ENCODE data around the gene RBM23.
"Not testable (repeated sequence)": the region's sequence is repeated elsewhere in the genome, so short reads cannot be mapped to it uniquely, and the experiment has no call there.

Gene RBM23

DNA sequence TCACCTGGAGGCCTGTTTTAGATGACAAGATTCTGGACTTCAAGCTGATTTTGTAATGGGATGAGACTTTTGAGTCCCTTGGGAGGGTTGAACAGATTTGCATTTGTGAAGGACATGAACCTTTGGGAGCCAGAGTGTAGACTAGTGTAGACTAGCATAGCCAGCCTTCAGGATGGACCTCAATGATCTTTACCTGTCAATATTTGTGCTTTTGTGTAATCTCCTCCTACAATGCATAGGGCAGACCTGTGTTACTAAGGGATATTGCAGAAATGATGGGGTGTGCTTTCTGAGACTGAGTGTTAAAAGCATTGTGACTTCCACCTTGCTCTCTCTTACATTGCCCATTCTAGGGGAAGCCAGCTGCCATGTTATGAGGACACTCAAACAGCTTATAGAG is 57.3 kb downstream of the RBM23 start:
- DNase-seq = no peak

DNA sequence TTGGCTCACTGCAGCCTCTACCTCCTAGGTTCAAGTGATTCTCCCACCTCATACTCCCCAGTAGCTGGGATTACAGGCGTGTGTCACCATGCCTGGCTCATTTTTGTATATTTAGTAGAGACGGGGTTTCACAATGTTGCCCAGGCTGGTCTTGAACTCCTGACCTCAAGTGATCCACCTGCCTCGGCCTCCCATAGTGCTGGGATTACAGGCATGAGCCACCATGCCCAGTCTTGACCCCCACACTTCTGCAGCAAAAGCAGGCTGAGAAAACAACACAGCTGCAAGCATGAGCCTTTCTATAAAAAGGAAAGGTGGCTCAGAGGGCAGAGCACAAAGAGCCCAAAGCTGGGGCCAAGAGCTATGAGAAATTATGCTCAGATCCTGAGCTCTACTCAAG is 58.6 kb downstream of the RBM23 start:
- not testable (repeated sequence) for DNase-seq

- DNase-seq = no peak
Measured at GRCh38 chr14:22856428-22856827, 62.5 kb downstream of the RBM23 start.

DNA sequence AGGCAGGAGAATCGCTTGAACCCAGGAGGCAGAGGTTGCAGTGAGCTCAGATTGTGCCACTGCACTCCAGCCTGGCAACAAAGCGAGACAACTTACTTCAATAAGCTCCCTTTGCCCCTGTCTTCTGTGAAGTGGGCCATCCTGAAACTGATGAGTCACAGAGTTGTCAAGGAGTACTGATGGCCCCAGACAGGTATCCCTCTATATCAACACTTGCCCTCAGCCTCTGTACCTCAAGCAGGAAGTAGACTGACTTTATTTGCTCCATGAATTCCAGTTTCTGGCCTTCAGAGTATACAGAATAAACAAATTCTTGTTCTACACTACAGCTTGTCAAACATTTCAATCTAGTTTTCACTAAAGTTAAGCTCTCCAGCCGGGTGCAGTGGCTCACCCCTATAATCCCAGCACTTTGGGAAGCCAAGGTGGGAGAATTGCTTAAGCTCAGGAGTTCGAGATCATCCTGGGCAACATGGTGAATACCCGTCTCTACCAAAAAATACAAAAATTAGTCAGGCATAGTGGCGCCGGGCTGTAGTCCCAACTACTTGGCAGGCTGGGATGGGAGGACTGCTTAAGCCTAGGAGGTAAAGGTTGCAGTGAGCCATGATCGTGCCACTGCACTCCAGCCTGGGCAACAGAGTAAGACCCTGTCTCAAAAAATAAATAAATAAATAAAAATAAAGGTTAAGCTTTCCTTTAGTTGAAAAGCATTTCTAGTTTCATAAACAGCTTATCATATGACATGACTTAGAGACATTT is 63.8 kb downstream of the RBM23 start:
- no peak for DNase-seq

DNA sequence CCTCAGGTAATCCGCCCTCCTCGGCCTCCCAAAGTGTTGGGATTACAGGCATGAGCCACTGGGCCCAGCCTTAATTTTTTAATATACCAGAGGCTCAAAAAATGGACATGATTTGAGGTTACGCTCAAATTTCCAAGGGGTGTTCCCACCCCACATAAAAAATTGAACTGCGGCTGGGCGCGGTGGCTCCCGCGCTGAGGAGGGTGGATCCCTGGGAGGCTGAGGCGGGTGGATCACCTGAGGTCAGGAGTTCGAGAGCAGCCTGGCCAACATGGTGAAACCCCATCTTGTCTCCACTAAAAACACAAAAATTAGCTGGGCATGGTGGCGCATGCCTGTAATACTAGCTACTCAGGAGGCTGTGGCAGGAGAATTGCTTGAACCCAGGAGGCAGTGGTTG is 64.7 kb downstream of the RBM23 start:
- not testable (repeated sequence) for DNase-seq

DNA sequence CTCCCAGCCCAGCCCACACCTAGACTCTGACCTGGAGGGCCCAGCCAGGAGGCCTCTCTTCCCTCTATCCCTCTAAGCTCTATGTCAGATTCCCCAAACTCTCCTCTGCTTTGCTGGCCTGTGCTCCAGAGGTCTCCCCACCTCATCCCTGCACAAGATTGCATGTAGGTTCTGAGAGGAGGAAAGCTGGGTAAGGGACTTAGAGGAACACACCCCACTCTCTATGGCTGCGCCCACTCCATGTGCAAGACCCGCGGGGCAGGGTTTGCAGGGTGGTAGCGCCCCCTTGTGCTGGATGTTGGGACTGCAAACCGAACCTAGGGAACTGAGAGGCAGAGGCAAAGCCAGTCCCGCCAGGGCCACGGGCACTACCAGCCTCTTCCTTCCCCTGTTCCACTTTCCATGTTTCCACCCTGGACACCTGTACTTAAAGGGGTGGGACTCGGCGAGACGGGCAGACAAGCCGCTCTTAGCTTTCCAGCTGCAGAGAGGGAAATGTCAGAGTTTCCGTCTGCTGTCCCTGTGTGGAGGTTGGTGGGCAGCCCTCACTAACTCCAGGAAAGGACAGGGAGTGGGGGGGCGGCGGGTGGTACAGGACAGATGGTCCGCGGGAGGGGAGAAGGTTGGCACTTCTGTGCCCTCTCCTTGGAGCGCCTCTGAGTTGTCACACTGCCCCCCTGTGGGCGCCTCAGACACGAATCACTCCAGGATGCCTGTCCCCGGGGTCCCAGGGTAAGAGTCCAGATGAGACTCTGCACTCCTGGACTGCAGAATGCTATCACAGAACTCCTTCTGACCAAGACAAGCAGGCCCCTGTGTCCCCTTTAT is 65.8 kb downstream of the RBM23 start:
- DNase-seq = peak; percentile 88

- no peak for DNase-seq
Measured at GRCh38 chr14:22852599-22852939, 66.4 kb downstream of the RBM23 start.

DNA sequence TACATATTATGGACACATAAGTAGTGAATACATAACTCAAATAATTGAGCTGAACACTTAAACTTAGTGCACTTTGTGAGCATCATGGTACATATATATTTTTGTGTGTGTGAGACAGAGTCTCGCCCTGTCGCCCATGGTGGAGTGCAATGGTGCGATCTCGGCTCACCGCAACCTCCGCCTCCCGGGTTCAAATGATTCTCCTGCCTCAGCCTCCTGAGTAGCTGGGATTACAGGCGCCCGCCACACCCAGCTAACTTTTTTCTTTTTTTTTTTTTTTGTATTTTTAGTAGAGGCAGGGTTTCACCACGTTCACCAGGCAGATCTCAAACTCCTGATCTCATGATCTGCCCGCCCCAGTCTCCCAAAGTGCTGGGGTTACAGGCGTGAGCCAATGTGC is 66.8 kb downstream of the RBM23 start:
- DNase-seq = not testable (repeated sequence)

- DNase-seq = peak; percentile 95
Measured at GRCh38 chr14:22850944-22851764, 67.8 kb downstream of the RBM23 start.

GRCh38 chr14:22849212-22849819 is 69.6 kb downstream of the RBM23 start:
- DNase-seq = no peak

- DNase-seq = peak; percentile 94
Measured at GRCh38 chr14:22848351-22849164, 70.4 kb downstream of the RBM23 start.

DNA sequence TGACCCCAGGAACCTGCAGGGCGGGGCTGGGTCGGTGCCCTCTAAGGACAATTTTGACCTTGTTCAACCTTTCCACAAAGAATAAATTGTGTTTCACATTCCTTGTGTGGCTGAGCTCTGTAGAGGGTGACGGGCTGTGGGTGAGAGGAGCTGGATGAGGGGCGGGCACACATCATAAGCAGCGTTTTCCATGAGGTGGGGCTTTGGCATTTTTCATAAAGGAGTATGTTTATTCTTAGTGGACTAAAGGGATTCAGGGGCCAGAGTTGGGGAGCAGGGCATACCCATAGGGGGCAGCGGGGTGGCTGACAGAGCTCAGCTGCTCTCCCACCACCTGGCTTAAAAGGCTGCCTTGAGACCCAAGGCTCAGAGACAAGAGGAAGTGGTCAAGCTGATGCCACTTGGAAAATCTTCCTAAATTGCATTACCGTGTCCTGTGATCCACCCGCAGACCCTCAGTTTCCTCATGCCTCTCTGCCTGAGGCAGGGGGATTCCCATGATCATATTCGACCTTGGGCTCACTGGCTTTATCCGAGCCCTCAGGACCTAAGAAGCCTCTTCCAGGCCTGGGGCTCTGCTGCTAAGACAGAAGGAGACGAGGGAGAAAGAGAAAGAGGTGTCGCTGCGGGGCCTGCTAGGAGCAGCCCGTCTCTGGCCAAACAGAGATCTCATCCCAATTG is 71.1 kb downstream of the RBM23 start:
- peak; percentile 58 for DNase-seq

DNA sequence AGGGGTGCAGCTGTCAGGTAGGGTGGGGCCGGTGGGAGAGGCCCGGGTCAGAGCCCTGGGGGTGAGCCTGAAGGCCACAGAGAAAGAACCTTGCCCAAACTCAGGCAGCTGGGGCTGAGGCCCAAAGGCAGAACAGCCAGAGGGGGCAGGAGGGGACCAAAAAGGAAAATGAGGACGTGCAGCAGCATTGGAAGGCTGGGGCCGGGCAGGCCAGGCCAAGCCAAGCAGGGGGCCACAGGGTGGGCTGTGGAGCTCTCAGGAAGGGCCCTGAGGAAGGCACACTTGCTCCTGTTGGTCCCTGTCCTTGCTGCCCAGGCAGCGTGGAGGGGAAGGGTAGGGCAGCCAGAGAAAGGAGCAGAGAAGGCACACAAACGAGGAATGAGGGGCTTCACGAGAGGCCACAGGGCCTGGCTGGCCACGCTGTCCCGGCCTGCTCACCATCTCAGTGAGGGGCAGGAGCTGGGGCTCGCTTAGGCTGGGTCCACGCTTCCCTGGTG is 72.1 kb downstream of the RBM23 start:
- no peak for DNase-seq

DNA sequence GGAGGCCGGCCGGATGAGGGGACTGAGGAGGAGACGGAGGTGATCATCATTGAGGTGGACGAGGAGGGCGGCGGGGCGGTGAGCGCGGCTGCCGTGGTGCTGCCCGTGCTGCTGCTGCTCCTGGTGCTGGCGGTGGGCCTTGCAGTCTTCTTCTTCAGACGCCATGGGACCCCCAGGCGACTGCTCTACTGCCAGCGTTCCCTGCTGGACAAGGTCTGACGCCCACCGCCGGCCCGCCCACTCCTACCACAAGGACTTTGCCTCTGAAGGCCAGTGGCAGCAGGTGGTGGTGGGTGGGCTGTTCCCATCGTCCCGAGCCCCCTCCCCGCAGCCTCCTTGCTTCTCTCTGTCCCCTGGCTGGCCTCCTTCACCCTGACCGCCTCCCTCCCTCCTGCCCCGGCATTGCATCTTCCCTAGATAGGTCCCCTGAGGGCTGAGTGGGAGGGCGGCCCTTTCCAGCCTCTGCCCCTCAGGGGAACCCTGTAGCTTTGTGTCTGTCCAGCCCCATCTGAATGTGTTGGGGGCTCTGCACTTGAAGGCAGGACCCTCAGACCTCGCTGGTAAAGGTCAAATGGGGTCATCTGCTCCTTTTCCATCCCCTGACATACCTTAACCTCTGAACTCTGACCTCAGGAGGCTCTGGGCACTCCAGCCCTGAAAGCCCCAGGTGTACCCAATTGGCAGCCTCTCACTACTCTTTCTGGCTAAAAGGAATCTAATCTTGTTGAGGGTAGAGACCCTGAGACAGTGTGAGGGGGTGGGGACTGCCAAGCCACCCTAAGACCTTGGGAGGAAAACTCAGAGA is 72.9 kb downstream of the RBM23 start:
- no peak for DNase-seq

GRCh38 chr14:22845103-22845394 is 73.9 kb downstream of the RBM23 start:
- DNase-seq = no peak

DNA sequence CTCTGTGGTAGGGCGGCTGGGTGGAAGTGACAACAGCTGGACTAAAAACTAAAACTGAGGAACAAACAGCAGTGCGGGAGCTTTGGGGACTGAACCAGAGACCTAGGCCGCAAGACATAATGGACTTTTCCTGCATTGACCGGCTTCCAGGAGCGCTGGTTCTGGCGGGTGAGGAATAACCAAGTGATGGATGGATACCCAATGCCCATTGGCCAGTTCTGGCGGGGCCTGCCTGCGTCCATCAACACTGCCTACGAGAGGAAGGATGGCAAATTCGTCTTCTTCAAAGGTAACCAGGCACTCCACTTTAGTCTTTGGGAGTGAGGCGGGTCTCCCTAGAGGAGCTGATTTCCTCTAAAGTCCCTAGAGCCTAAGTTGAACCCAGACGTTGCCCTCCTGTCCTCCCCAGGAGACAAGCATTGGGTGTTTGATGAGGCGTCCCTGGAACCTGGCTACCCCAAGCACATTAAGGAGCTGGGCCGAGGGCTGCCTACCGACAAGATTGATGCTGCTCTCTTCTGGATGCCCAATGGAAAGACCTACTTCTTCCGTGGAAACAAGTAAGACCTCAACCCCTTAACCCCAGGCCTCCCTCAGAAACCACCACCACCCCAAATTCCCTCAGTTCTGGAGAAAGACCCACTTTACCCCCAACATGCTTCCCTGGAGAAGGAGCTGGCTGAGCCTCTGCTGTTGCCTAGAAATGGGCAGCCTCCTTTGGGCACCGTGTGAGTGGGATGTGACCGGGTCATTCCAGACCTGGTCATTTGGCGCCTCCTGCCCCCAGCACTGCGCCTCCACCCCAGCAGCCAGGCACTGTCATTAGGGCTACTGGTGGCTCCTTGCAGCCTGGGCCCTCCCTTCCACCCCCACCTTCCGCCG is 74.5 kb downstream of the RBM23 start:
- DNase-seq = no peak

All from fibroblast of upper back skin (primary cell).